Hepatocyte (in vitro differentiated cells): ENCODE results near the gene TGFBI.

Source experiments
- EZH2 ChIP-seq: fragments of 200-600 bp; sonication (generic); IDR thresholded peaks from 2 replicates; pipeline ENCODE4 v1.6.1; 2016; ENCODE audit warnings: antibody characterized with exemption, mild to moderate bottlenecking, borderline replicate concordance
- TF ChIP-seq, protein P1 (sequence below): fragments of 200-600 bp; sonication (generic); IDR thresholded peaks from 2 replicates; pipeline ENCODE4 v1.5.1; 2016; ENCODE audit warnings: antibody characterized with exemption, mild to moderate bottlenecking; ENCODE audit not compliant: poor library complexity

DNA sequence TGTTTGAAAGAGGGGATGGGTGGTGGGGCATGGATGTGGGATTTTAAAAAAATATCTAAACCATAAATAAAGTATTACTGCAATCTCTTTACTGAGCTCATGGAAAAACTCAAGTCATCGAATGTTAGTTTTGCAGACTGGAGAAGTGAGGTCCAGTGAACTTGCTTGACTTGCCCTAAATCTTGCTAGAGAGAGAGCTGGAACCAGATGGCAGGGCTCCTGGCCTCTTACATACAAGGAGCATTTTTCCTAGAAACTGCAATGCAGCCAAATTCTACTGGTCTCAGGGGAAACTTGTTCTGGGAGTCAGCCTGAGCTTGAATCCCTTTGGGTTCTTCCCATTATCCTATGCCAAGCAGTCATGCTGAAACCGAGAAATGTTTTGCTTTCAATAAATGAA lies 2.9 kb upstream of the TGFBI start:
- no peak for TF ChIP-seq EZH2
- TF ChIP-seq, protein P1, sequence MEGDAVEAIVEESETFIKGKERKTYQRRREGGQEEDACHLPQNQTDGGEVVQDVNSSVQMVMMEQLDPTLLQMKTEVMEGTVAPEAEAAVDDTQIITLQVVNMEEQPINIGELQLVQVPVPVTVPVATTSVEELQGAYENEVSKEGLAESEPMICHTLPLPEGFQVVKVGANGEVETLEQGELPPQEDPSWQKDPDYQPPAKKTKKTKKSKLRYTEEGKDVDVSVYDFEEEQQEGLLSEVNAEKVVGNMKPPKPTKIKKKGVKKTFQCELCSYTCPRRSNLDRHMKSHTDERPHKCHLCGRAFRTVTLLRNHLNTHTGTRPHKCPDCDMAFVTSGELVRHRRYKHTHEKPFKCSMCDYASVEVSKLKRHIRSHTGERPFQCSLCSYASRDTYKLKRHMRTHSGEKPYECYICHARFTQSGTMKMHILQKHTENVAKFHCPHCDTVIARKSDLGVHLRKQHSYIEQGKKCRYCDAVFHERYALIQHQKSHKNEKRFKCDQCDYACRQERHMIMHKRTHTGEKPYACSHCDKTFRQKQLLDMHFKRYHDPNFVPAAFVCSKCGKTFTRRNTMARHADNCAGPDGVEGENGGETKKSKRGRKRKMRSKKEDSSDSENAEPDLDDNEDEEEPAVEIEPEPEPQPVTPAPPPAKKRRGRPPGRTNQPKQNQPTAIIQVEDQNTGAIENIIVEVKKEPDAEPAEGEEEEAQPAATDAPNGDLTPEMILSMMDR = no peak
